K562 (cell line): ENCODE results near the gene MED15.

Experiments
- CREM ChIP-seq: IDR thresholded peaks from 2 replicates; pipeline ENCODE4 v1.6.1; 2014; ENCODE audit warnings: antibody characterized with exemption, low read depth
- CTCFL ChIP-seq: IDR thresholded peaks from 2 replicates; pipeline ENCODE4 v1.6.1; 2011; ENCODE audit warnings: borderline replicate concordance, low read depth, mild to moderate bottlenecking, moderate library complexity, low read length; ENCODE audit not compliant: insufficient read depth, poor library complexity, severe bottlenecking
- JUN ChIP-seq, 2 experiments: sonication (generic) in 1 of 2; formaldehyde crosslinking in 1 of 2; IDR thresholded peaks; 2 replicates each; pipeline versions ENCODE4 v1.6.1 to v1.8.0; 2012 to 2022; ENCODE audit warnings: borderline replicate concordance in 2 of 2, mild to moderate bottlenecking in 2 of 2, improper control_type of control experiment in 1 of 2, low read depth in 1 of 2, low read length in 1 of 2, missing genetic modification reagents in 1 of 2
- MAZ ChIP-seq, 2 experiments: fragments of 450-650 bp in 1 of 2; sonication (generic) in 1 of 2; formaldehyde crosslinking; IDR thresholded peaks in 1 of 2; conservative IDR thresholded peaks in 1 of 2; 2 replicates each; pipeline versions ENCODE4 v1.4.0 to v1.5.0; 2020; ENCODE audit warnings: mild to moderate bottlenecking in 1 of 2, missing genetic modification reagents in 1 of 2
- RBM14 ChIP-seq: fragments of 200-400 bp; formaldehyde crosslinking; IDR thresholded peaks from 2 replicates; pipeline ENCODE4 v1.6.1; 2018; ENCODE audit warnings: low read depth, mild to moderate bottlenecking, low read length, moderate library complexity, borderline replicate concordance; ENCODE audit not compliant: insufficient read depth
- SETDB1 ChIP-seq: IDR thresholded peaks from one replicate; pipeline ENCODE4 v1.6.1; 2012; ENCODE audit warnings: low read length, control low read depth, inconsistent platforms
- TEAD1 ChIP-seq, 2 experiments: fragments of 450-650 bp in 1 of 2; sonication (generic) in 1 of 2; formaldehyde crosslinking; IDR thresholded peaks; 2 replicates each; pipeline versions ENCODE4 v1.4.0 to v1.8.0; 2020 to 2022; ENCODE audit warnings: mild to moderate bottlenecking in 2 of 2, missing genetic modification reagents in 1 of 2
- ZNF282 ChIP-seq: sonication (generic); formaldehyde crosslinking; IDR thresholded peaks from 2 replicates; pipeline ENCODE4 v1.8.1; 2023; ENCODE audit warnings: missing genetic modification reagents

GRCh38 chr22:20514658-20515406 is 7.4 kb downstream of the MED15 start:
- peak; percentile 24 for TF ChIP-seq SETDB1
- no peak for TF ChIP-seq CREM
- TF ChIP-seq ZNF282 (CRISPR knock-in tag), result no peak
- no peak for TF ChIP-seq CTCFL
- no peak for TF ChIP-seq TEAD1 (CRISPR knock-in tag; IDR thresholded peaks at IDR 0.05)
- no peak for TF ChIP-seq MAZ (CRISPR knock-in tag; conservative IDR thresholded peaks at IDR 0.05 in 1 of 2, IDR thresholded peaks at IDR 0.05 in 1 of 2)
- TF ChIP-seq JUN (IDR thresholded peaks at IDR 0.05; ENCODE audit: borderline replicate concordance, low read depth, low read length), result no peak
- TF ChIP-seq JUN (CRISPR knock-in tag; IDR thresholded peaks at IDR 0.05; ENCODE audit: borderline replicate concordance), result no peak
- no peak for TF ChIP-seq RBM14
